PC-3 (cell line): ENCODE data around the gene INSIG1.

ENCODE experiments used
- CTCF ChIP-seq: fragments of 300-600 bp; sonication (generic); conservative IDR thresholded peaks from 2 replicates; pipeline ENCODE4 v1.5.1; 2017; ENCODE audit warnings: antibody characterized with exemption, low read depth, mild to moderate bottlenecking, low read length
- EZH2 ChIP-seq: fragments of 300-600 bp; sonication (generic); IDR thresholded peaks from one replicate; pipeline ENCODE4 v1.6.1; 2017; ENCODE audit warnings: antibody characterized with exemption, mild to moderate bottlenecking, low read length; ENCODE audit not compliant: unreplicated experiment

- TF ChIP-seq CTCF (no peak), EZH2 (no peak)
These were observed 51.1 kb downstream of the INSIG1 start for GRCh38 chr7:155348806-155349205.
